ENCODE measurements around the gene FRMD1.

GRCh38 chr6:168115748-168116437 lies 36.9 kb upstream of the FRMD1 start:
- TF ChIP-seq CTCF (IDR thresholded peaks at IDR 0.05; ENCODE audit: borderline replicate concordance, extremely low read depth, low read length, poor library complexity, severe bottlenecking) (no peak), EZH2 (IDR thresholded peaks at IDR 0.05; ENCODE audit: borderline replicate concordance, low read depth, low read length, severe bottlenecking) (no peak)
